NCI-H446 (cell line): ENCODE data around the gene ZNF479.
"Not testable (repeated sequence)": the region's sequence is repeated elsewhere in the genome, so short reads cannot be mapped to it uniquely, and the experiment has no call there.

Source experiments
- DNase-seq, 2 experiments: peaks; one replicate each; lab custom pipeline; 2025; lab: John Stamatoyannopoulos, UW

The ZNF479 gene

DNA sequence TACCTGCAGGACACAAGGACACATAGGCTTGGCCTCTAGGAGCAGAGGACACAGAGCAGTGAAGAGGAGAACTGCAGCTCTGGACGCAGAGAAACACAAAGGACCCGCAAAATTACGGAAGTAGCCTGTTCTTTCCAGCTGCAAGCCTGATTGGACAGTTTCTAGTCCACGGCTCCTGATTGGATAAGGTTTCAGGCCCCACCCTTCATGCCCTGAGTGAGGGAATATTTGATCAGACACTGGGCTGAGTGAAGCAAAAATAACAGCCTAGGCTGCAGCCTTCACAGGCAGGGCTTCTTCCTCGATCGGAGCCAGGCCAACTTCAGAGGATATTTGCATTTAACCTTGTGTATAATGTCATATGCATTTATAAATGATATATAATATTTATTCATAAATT, at the start of gene ZNF479:
Gene ZNF479, minus strand, starts transcription at position 101 of the 400 bp plus-strand sequence. CDS start 112 bp downstream, outside the sequence.
- DNase-seq: not testable (repeated sequence)

DNA sequence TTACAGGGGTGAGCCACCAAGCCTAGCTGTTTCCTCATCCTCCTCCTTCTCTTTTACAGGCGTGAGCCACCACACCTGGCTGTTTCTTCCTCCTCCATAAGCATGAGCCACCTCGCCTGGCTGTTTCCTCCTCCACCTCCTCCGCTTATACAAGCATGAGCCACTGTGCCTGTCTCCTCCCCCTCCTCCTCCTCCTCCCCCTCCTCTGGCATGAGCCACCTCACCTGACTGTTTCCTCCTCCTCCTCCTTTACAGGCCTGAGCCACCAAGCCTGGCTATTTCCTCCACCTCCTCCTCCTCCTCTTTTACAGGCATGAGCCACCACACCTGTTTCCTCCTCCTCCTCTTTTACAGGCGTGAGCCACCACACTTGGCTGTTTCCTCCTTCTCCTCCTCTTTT, 49.8 kb upstream of the ZNF479 start:
- DNase-seq: no peak

DNA sequence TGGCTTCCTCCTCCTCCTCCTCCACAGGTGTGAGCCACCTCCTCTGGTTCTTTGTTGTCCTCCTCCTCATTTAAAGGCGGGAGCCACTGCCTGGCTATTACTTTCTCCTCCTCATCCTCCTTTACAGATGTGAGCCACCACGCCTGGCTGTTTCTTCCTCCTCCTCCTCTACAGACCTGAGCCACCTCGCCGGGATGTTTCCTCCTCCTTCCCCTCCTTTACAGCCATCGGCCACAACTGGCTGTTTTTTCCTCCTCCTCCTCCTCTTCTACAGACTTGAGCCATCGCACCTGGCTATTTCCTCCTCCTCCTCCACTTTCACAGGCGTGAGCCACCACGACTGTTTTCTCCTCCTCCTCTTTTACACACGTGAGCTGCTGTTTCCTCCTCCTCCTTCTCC, 49.0 kb upstream of the ZNF479 start:
- DNase-seq: no peak

GRCh38 chr7:57179776-57180415, 47.7 kb upstream of the ZNF479 start:
- DNase-seq: no peak

GRCh38 chr7:57178768-57179139, 46.5 kb upstream of the ZNF479 start:
- no peak for DNase-seq

DNA sequence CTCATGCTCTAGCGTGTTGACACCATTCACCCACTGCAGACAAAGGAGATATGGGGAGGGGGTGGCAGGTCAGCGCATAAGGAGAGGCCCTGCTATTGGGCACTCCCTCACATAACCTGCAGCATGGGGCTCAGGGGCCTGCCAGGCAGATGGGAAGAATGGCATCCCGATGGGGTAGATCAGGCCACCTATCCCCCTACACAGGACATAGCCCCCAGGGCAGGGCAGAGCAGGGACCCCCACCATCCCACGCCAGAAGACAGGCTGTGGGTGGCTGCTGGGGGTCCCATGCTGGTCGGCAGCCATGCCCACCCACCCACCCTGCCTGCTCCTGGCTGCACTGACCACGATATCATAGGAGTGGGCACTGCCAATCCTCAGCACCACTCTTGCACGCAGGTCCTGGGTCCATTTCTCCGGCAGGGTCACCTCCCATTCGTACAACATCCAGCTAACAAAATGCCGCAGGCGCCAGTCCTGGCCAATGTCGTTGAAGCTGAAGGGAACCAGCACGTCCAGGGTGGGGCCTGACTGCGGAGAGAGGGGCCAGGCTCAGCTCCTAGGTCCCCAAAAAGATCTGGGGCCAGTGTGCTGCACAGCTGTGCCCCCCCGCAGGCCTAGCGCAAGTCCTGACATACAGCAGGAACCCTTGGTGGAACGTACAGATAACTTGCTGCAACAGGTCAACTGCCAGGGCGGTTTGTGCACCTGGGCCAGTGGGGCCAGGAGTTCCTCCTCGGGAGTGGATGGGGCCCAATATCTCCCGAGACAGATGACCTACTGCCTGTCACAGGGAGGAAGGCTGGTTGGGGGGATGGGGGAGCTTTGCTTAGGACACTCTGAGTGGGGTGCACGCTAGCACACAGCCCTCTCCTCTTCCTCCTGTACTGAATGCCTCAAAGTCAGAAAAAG, 45.9 kb upstream of the ZNF479 start:
- DNase-seq: no peak

- no peak for DNase-seq
These were observed 44.8 kb upstream of the ZNF479 start for GRCh38 chr7:57176928-57177635.

DNA sequence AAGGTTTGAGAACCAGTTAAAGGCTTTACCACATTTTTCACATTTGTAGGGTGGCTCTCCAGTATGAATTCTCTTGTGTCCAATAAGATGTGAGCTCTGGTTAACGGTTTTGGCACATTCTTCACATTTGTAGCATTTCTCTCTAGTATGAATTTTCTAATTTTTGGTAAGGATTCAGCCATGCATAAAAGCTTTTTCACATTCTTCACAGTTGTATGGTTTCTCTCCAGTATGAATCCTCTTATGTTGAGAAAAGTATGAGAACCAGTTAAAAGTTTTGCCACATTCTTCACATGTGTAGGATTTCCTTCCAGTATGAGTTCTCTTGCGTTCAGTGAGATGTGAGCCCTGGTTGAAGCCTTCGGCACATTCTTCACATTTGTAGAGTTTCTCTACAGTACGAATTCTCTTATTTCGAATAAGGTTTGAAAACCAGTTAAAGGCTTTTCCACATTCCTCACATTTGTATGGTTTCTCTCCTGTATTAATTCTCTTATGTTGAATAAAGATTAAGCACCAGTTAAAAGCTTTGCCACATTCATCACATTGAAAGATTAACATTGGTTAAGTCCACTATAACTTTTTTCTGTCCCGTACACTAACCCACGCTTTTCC, 33.2 kb upstream of the ZNF479 start:
- DNase-seq: no peak

DNA sequence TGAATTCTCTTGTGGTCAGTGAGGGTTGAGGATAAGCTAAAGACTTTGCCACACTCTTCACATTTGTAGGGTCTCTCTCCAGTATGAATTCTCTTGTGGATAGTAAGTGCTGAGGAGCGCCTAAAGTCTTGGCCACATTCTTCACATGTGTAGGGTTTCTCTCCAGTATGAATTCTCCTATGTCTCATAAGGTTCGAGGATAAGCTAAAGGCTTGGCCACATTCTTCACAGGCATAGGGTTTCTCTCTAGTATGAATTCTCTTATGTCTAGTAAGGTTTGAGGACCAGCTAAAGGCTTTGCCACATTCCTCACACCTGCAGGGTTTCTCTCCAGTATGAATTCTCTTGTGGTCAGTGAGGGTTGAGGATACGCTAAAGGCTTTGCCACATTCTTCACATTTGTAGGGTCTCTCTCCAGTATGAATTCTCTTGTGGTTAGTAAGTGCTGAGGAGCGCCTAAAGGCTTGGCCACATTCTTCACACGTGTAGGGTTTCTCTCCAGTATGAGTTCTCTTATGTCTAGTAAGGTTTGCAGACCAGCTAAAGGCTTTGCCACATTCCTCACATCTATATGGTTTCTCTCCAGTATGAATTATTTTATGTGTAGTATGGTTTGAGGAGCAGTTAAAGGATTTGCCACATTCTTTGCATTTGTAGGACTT, 12.0 kb downstream of the ZNF479 start:
- not testable (repeated sequence) for DNase-seq
